GM10266 (cell line): ENCODE measurements around the gene ANKRD1.

Source experiments
- DNase-seq: peaks from one replicate; pipeline ENCODE4 v3.0.0; 2012; ENCODE audit errors: extremely low spot score
- TF ChIP-seq, protein P1 (sequence below): IDR thresholded peaks from 2 replicates; pipeline ENCODE4 v1.5.1; 2012; ENCODE audit warnings: mild to moderate bottlenecking, low read depth; ENCODE audit not compliant: control insufficient read depth, insufficient read depth; ENCODE audit errors: missing control alignments

ANKRD1 gene

DNA sequence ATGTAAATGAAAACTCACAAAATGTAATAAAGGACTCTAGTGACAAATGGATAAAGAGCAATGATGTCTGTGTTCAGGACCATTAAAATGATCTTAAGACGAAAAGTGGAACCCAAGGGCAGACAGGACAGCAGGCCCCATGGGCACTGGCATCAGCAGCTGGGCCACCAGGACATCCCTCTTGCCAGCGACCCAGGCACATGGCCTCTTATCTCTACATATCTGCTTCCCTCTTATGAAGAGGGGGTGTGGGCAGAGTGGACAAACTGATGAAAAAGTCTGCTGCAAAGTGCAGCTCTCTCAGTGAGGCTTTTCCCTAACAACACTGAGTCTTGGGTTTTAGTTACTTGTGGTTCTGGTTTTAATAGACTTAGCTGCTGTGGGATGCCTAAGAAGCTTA is 44.8 kb upstream of the ANKRD1 start:
- no peak for DNase-seq
- TF ChIP-seq, protein P1, sequence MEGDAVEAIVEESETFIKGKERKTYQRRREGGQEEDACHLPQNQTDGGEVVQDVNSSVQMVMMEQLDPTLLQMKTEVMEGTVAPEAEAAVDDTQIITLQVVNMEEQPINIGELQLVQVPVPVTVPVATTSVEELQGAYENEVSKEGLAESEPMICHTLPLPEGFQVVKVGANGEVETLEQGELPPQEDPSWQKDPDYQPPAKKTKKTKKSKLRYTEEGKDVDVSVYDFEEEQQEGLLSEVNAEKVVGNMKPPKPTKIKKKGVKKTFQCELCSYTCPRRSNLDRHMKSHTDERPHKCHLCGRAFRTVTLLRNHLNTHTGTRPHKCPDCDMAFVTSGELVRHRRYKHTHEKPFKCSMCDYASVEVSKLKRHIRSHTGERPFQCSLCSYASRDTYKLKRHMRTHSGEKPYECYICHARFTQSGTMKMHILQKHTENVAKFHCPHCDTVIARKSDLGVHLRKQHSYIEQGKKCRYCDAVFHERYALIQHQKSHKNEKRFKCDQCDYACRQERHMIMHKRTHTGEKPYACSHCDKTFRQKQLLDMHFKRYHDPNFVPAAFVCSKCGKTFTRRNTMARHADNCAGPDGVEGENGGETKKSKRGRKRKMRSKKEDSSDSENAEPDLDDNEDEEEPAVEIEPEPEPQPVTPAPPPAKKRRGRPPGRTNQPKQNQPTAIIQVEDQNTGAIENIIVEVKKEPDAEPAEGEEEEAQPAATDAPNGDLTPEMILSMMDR = no peak

DNA sequence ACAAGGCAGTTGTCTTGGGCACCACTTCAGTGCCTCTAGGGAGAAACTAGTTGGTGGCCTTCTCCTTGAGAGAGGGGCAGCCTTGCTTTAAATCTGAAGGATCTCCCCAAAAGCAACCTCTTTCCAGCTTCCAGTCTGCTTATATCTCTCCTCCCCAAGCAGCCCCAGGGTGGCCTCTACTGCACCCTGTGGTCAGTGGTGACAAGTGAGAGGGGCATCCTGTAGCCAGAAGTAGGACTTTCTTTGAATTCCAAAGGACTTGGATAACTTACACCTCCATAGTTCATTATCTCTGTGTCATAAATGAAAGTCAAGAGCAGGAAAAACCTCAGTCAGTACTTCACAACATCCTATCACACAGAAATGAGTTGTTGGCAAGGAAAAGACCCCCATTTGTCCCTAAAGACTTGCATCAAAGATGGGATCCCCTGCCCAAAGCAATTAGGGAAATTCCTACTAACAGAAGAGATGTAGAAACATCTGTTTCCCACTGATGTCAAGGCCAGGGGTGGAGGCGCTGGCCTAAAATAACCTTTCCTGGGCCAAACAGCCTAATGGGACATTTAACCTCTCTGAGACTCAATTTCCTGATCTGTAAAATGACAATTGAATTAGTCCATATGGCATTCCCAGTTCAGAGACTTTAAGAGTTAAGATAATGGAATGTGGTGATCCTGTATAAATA is 44.0 kb upstream of the ANKRD1 start:
- TF ChIP-seq, protein P1 = no peak
- no peak for DNase-seq

DNA sequence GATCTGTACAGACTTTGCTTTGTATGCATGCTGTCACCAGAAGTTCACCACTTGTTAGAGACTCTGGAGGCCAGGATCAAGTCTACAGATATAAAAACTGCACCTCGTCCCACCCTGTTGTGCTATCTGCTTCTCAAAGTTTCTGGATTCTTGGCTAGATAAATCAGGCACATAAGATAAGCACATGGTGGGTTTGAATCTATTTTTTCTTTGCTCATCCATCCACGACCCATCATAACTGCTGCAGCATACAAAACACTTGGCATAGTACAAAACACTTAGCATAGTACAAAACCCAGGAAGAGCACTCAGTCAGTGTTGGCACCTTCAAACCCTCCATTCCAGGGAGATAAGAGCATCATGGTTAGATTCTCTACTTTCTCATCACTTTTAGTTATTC is 42.4 kb upstream of the ANKRD1 start:
- TF ChIP-seq, protein P1 = no peak
- DNase-seq = no peak

DNA sequence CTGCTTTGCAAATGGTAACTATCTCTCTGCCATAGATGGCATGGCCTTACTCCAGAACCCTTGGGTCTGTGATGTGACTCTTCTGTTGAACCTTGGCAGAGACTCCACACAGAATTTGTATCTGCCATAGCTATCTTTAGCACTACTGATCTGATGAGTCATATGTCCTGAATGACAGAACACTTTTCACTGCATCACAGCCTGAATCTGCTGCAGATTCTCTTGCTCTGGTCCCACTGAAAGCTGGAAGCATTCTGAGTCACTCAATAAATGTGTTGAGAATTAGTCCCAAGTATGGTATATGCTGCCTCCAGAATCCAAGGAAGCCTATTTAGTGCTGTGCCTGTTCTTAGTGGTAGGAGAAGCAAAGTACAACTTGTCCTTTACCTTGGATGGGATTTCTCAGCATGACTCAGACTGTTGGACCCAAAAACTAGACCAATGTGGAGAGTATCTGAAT is 39.5 kb upstream of the ANKRD1 start:
- TF ChIP-seq, protein P1 = no peak
- peak; percentile 41 for DNase-seq

DNA sequence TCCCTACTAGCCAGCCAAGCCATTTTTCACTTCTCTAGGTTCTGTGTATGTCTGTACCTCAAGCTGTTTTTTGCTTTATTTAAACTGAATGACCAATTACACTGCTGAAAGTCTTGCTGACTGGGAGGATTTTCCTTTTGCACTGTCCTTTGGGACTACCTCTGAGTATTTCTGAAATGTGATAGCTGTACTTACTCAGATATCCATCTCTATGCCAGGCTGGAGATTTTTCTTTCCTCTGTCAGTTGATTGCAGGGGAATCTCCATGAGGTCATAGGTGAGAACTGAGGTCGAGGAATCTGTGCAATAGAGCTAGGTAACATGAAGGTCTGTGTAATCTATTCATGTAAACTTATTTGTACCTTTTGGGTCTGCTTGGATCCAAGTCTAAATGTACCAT is 38.9 kb upstream of the ANKRD1 start:
- TF ChIP-seq, protein P1 = no peak
- DNase-seq = no peak

DNA sequence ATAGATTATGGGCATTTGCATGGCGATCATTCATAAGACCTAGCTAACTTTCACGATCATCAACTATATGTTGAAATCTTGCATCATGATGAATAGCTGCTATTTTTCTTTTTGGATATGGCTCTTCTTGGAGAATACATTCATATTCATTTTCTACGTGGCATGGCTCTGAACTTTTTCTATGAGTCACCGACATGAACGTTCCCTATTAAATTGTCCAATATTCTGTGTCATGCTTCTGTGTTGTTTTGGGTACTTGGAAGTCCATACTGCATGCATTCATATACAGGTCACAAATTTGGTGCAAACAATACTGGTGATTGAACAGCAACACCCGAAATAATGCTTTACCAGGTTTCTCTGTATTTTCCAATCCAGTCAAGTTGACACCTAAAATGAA is 37.9 kb upstream of the ANKRD1 start:
- TF ChIP-seq, protein P1 = no peak
- DNase-seq = no peak
